Measurements from ENCODE around the gene FCN2.

GRCh38 chr9:134917431-134918373 is 37.1 kb downstream of the FCN2 start, which contains the start of gene FCN1:
- TF ChIP-seq CTCF (IDR thresholded peaks at IDR 0.05; ENCODE audit: low read length) (no peak), EZH2phosphoT487 (IDR thresholded peaks at IDR 0.05; ENCODE audit: low read length) (no peak)

Data from MM.1S (cell line).